Activated naive CD8-positive, alpha-beta T cell treated with anti-CD3 and anti-CD28 coated beads, Interleukin-2, amount 10 ng/mL, durations not matched to agents 7 days and 5 days (primary cell): ENCODE measurements around the gene EPM2A. TPM values are rescaled to one million over a fixed set of nuclear protein-coding genes. Genes with fewer than 3 reads are reported as not detected.
"Not testable (repeated sequence)": the region's sequence is repeated elsewhere in the genome, so short reads cannot be mapped to it uniquely, and the experiment has no call there.

Experiments used
- ATAC-seq: fragments of 150-1000 bp; cut with Tn5 transposase; one replicate; pipeline ENCODE4 v1.10.0; 2021; ENCODE audit warnings: low read depth, moderate library complexity
- POLR2A ChIA-PET: fragments of 350-600 bp; sonication (Branson Sonifier 250); formaldehyde crosslinking; loops from one replicate; lab custom pipeline; 2021; ENCODE audit warnings: antibody characterized with exemption; lab: Charles Lee
- DNase-seq: peaks from one replicate; pipeline ENCODE4 v3.0.0; 2021
- H3K27ac Mint-ChIP-seq: one replicate; pipeline ENCODE4 v1.8.0; 2022; ENCODE audit warnings: mild to moderate bottlenecking, mixed read lengths
- H3K27me3 Mint-ChIP-seq: one replicate; pipeline ENCODE4 v1.8.0; 2022; ENCODE audit warnings: mild to moderate bottlenecking, moderate library complexity, mixed read lengths
- H3K36me3 Mint-ChIP-seq: one replicate; pipeline ENCODE4 v1.8.0; 2021; ENCODE audit warnings: mild to moderate bottlenecking, mixed read lengths
- H3K4me1 Mint-ChIP-seq: one replicate; pipeline ENCODE4 v1.8.0; 2021; ENCODE audit warnings: mixed read lengths
- H3K4me3 Mint-ChIP-seq: one replicate; pipeline ENCODE4 v1.8.0; 2022; ENCODE audit warnings: mild to moderate bottlenecking, moderate library complexity, mixed read lengths
- H3K9me3 Mint-ChIP-seq: one replicate; pipeline ENCODE4 v1.8.0; 2021; ENCODE audit warnings: mixed read lengths
- total RNA-seq, 2 experiments: library from RNA; stranded (reverse); gene quantifications; one replicate each; pipeline ENCODE4 v1.2.3, GENCODE V29; 2021

The EPM2A gene
- total RNA-seq, 2 experiments from 2014 or later = 8.2 to 9.3 TPM

- no peak for DNase-seq
- H3K27me3 Mint-ChIP-seq = no peaks in the 10 kb centered on the region
- H3K9me3 Mint-ChIP-seq = peaks cover 19% of the 10 kb centered on the region
- H3K36me3 Mint-ChIP-seq = peaks cover 27% of the 10 kb centered on the region
- no peaks in the 10 kb centered on the region for H3K4me1 Mint-ChIP-seq
- POLR2A ChIA-PET = no interaction called here
- H3K27ac Mint-ChIP-seq = no peak overlapping the region
- no peak overlapping the region for H3K4me3 Mint-ChIP-seq
- no peak for ATAC-seq
Measured at GRCh38 chr6:145725570-145725969, 9.8 kb downstream of the EPM2A start.

- DNase-seq = no peak
- no peaks in the 10 kb centered on the region for H3K27me3 Mint-ChIP-seq
- H3K9me3 Mint-ChIP-seq = peaks cover 13% of the 10 kb centered on the region
Measured at GRCh38 chr6:145723646-145724045, 11.7 kb downstream of the EPM2A start.

GRCh38 chr6:145722190-145722589, 13.1 kb downstream of the EPM2A start:
- Mint-ChIP-seq H3K9me3 (peaks cover 6% of the 10 kb centered on the region), H3K4me1 (no peaks in the 10 kb centered on the region), H3K4me3 (no peak overlapping the region), H3K36me3 (peaks cover 10% of the 10 kb centered on the region), H3K27ac (no peak overlapping the region), H3K27me3 (no peaks in the 10 kb centered on the region)
- ATAC-seq = no peak
- POLR2A ChIA-PET = no interaction called here
- DNase-seq = no peak

More at GRCh38 chr6:145723646-145724045, 11.7 kb downstream of the EPM2A start:
- Mint-ChIP-seq H3K4me3 (no peak overlapping the region), H3K36me3 (peaks cover 16% of the 10 kb centered on the region), H3K4me1 (no peaks in the 10 kb centered on the region), H3K27ac (no peak overlapping the region)
- ATAC-seq = no peak
- POLR2A ChIA-PET = no interaction called here

- DNase-seq (no peak), ATAC-seq (no peak)
- H3K9me3 Mint-ChIP-seq = peaks cover 3% of the 10 kb centered on the region
- no peaks in the 10 kb centered on the region for H3K27me3 Mint-ChIP-seq
- POLR2A ChIA-PET = no interaction called here
- H3K36me3 Mint-ChIP-seq = peaks cover 10% of the 10 kb centered on the region
- H3K27ac Mint-ChIP-seq = no peak overlapping the region
- H3K4me3 Mint-ChIP-seq = no peak overlapping the region
- H3K4me1 Mint-ChIP-seq = no peaks in the 10 kb centered on the region
Measured at GRCh38 chr6:145721144-145721543, 14.2 kb downstream of the EPM2A start.

- Mint-ChIP-seq H3K9me3 (peaks cover 15% of the 10 kb centered on the region), H3K27me3 (no peaks in the 10 kb centered on the region), H3K36me3 (peaks cover 16% of the 10 kb centered on the region), H3K4me3 (no peak overlapping the region), H3K4me1 (peaks cover 1% of the 10 kb centered on the region), H3K27ac (no peak overlapping the region)
- ATAC-seq = no peak
- no peak for DNase-seq
- POLR2A ChIA-PET = no interaction called here
Measured at GRCh38 chr6:145715426-145715825, 19.9 kb downstream of the EPM2A start.

- peaks cover 15% of the 10 kb centered on the region for H3K36me3 Mint-ChIP-seq
- POLR2A ChIA-PET = no interaction called here
- H3K4me3 Mint-ChIP-seq = no peak overlapping the region
- H3K27me3 Mint-ChIP-seq = no peaks in the 10 kb centered on the region
- DNase-seq (no peak), ATAC-seq (no peak)
- peaks cover 1% of the 10 kb centered on the region for H3K4me1 Mint-ChIP-seq
- H3K27ac Mint-ChIP-seq = no peak overlapping the region
- H3K9me3 Mint-ChIP-seq = peaks cover 15% of the 10 kb centered on the region
Measured at GRCh38 chr6:145714731-145715130, 20.6 kb downstream of the EPM2A start.

- Mint-ChIP-seq H3K27me3 (no peaks in the 10 kb centered on the region), H3K4me3 (no peak overlapping the region), H3K9me3 (peaks cover 15% of the 10 kb centered on the region), H3K27ac (no peak overlapping the region), H3K4me1 (peaks cover 1% of the 10 kb centered on the region), H3K36me3 (peaks cover 16% of the 10 kb centered on the region)
- no peak for DNase-seq
- POLR2A ChIA-PET = no interaction called here
- ATAC-seq = no peak
Measured at GRCh38 chr6:145713773-145714172, 21.5 kb downstream of the EPM2A start.

GRCh38 chr6:145711372-145711771, 23.9 kb downstream of the EPM2A start:
- ATAC-seq (no peak), DNase-seq (no peak)
- Mint-ChIP-seq H3K27ac (no peak overlapping the region), H3K9me3 (peaks cover 17% of the 10 kb centered on the region), H3K4me3 (no peak overlapping the region), H3K4me1 (peaks cover 1% of the 10 kb centered on the region), H3K36me3 (peaks cover 20% of the 10 kb centered on the region), H3K27me3 (no peaks in the 10 kb centered on the region)
- POLR2A ChIA-PET = no interaction called here

GRCh38 chr6:145707397-145707796, 27.9 kb downstream of the EPM2A start:
- Mint-ChIP-seq H3K4me3 (no peak overlapping the region), H3K9me3 (peaks cover 6% of the 10 kb centered on the region), H3K4me1 (peaks cover 7% of the 10 kb centered on the region), H3K27ac (no peak overlapping the region), H3K36me3 (peaks cover 9% of the 10 kb centered on the region), H3K27me3 (no peaks in the 10 kb centered on the region)
- DNase-seq (no peak), ATAC-seq (no peak)
- POLR2A ChIA-PET = no interaction called here

- Mint-ChIP-seq H3K27ac (peak overlapping the region; percentile 33), H3K4me1 (peaks cover 7% of the 10 kb centered on the region)
- no peak for ATAC-seq
Measured at GRCh38 chr6:145705561-145705960, 29.8 kb downstream of the EPM2A start.

GRCh38 chr6:145704143-145704781, 31.1 kb downstream of the EPM2A start:
- Mint-ChIP-seq H3K27ac (no peak overlapping the region), H3K9me3 (peaks cover 2% of the 10 kb centered on the region), H3K4me3 (no peak overlapping the region), H3K4me1 (peaks cover 7% of the 10 kb centered on the region), H3K27me3 (no peaks in the 10 kb centered on the region), H3K36me3 (peaks cover 9% of the 10 kb centered on the region)
- DNase-seq (no peak), ATAC-seq (no peak)
- POLR2A ChIA-PET = no interaction called here

More at GRCh38 chr6:145705561-145705960, 29.8 kb downstream of the EPM2A start:
- no peak for DNase-seq
- POLR2A ChIA-PET = no interaction called here
- Mint-ChIP-seq H3K27me3 (no peaks in the 10 kb centered on the region), H3K4me3 (no peak overlapping the region), H3K9me3 (peaks cover 2% of the 10 kb centered on the region), H3K36me3 (peaks cover 8% of the 10 kb centered on the region)

- Mint-ChIP-seq H3K4me3 (no peak overlapping the region), H3K27me3 (no peaks in the 10 kb centered on the region), H3K27ac (no peak overlapping the region), H3K36me3 (peaks cover 6% of the 10 kb centered on the region), H3K4me1 (no peaks in the 10 kb centered on the region), H3K9me3 (peaks cover 6% of the 10 kb centered on the region)
- no peak for DNase-seq
- POLR2A ChIA-PET = no interaction called here
- ATAC-seq = no peak
Measured at GRCh38 chr6:145699462-145699861, 35.9 kb downstream of the EPM2A start.

GRCh38 chr6:145697401-145697800, 37.9 kb downstream of the EPM2A start:
- DNase-seq, H3K27me3 Mint-ChIP-seq, H3K27ac Mint-ChIP-seq, H3K4me3 Mint-ChIP-seq, POLR2A ChIA-PET, H3K36me3 Mint-ChIP-seq, H3K4me1 Mint-ChIP-seq, ATAC-seq: not testable (repeated sequence)
- H3K9me3 Mint-ChIP-seq = peaks cover 10% of the 10 kb centered on the region

- no peak for DNase-seq
- Mint-ChIP-seq H3K27ac (no peak overlapping the region), H3K4me3 (no peak overlapping the region), H3K9me3 (peaks cover 10% of the 10 kb centered on the region), H3K27me3 (no peaks in the 10 kb centered on the region), H3K4me1 (no peaks in the 10 kb centered on the region), H3K36me3 (peaks cover 4% of the 10 kb centered on the region)
- no peak for ATAC-seq
- POLR2A ChIA-PET = no interaction called here
Measured at GRCh38 chr6:145694083-145694737, 41.1 kb downstream of the EPM2A start.
